PC-9 (cell line): ENCODE results near the gene GFRA3. TPM values are rescaled to one million over a fixed set of nuclear protein-coding genes. Genes with fewer than 3 reads are reported as not detected.

ENCODE experiments used
- BruUV-seq: library from RNA; stranded (reverse); fragments of 400-500 nt; replicated peaks from 2 replicates; lab custom pipeline; 2021; lab: Mats Ljungman, UMichigan
- CTCF ChIA-PET: fragments of 300-600 bp; sonication (Branson Sonifier 250); formaldehyde crosslinking; loops from one replicate; lab custom pipeline; 2022; ENCODE audit warnings: antibody characterized with exemption; lab: Charles Lee
- POLR2A ChIA-PET: fragments of 300-600 bp; sonication (Branson Sonifier 250); formaldehyde crosslinking; loops from one replicate; lab custom pipeline; 2022; ENCODE audit warnings: antibody characterized with exemption; ENCODE audit not compliant: unreplicated experiment; lab: Charles Lee
- DNase-seq, 2 experiments: peaks; one replicate each; pipeline versions ENCODE4 v3.0.0 to v3.0.0-alpha.2; 2015 to 2022; ENCODE audit warnings: mixed read lengths in 1 of 2
- H2AFZ ChIP-seq: fragments of 200-600 bp; sonication (generic); 2 replicates; pipeline ENCODE4 v1.8.1; 2017; ENCODE audit warnings: antibody characterized with exemption
- H3F3A ChIP-seq: fragments of 200-600 bp; sonication (generic); 2 replicates; pipeline ENCODE4 v1.8.1; 2017; ENCODE audit warnings: antibody characterized with exemption, mild to moderate bottlenecking, low read depth; ENCODE audit not compliant: insufficient read depth
- H3K27ac ChIP-seq: fragments of 200-600 bp; sonication (generic); 2 replicates; pipeline ENCODE4 v1.6.1; 2016; ENCODE audit warnings: mixed run types
- H3K27me3 ChIP-seq: fragments of 200-600 bp; sonication (generic); 2 replicates; pipeline ENCODE4 v1.6.1; 2016; ENCODE audit warnings: low read depth, mixed run types; ENCODE audit not compliant: insufficient read depth
- H3K36me3 ChIP-seq: fragments of 200-600 bp; sonication (generic); 2 replicates; pipeline ENCODE4 v1.6.1; 2016; ENCODE audit warnings: low read depth, mixed run types
- H3K4me1 ChIP-seq: fragments of 200-600 bp; sonication (generic); replicated peaks from 2 replicates; pipeline ENCODE4 v1.6.1; 2016; ENCODE audit warnings: mixed run types; ENCODE audit not compliant: insufficient read depth
- H3K4me2 ChIP-seq: fragments of 200-600 bp; sonication (generic); 2 replicates; pipeline ENCODE4 v1.6.1; 2017; ENCODE audit warnings: mixed run types
- H3K4me3 ChIP-seq: fragments of 200-600 bp; sonication (generic); 2 replicates; pipeline ENCODE4 v1.6.1; 2016; ENCODE audit warnings: mixed run types
- H3K79me2 ChIP-seq: fragments of 200-600 bp; sonication (generic); 2 replicates; pipeline ENCODE4 v1.6.1; 2017; ENCODE audit warnings: low read depth, mixed run types
- H3K9me2 ChIP-seq: fragments of 200-600 bp; sonication (generic); 2 replicates; pipeline ENCODE4 v1.8.1; 2017; ENCODE audit warnings: mild to moderate bottlenecking; ENCODE audit not compliant: insufficient read depth
- H3K9me3 ChIP-seq: fragments of 200-600 bp; sonication (generic); 2 replicates; pipeline ENCODE4 v1.8.1; 2016; ENCODE audit warnings: low read depth; ENCODE audit not compliant: insufficient read depth
- H4K20me1 ChIP-seq: fragments of 200-600 bp; sonication (generic); 2 replicates; pipeline ENCODE4 v1.8.1; 2017; ENCODE audit not compliant: insufficient read depth
- EZH2 ChIP-seq: fragments of 200-600 bp; sonication (generic); IDR thresholded peaks from 2 replicates; pipeline ENCODE4 v1.8.0; 2017; ENCODE audit warnings: antibody characterized with exemption, low read depth
- intact Hi-C: fragments of 100-400 bp; cut with micrococcal nuclease; formaldehyde crosslinking; loops from one replicate; pipeline ENCODE4 v1.10.0; 2022; ENCODE audit not compliant: unreplicated experiment
- total RNA-seq: library from RNA; stranded (reverse); gene quantifications from 2 replicates; pipeline ENCODE4 v1.2.3, GENCODE V29; 2021
- TF ChIP-seq, protein P1 (sequence below): fragments of 200-600 bp; sonication (generic); conservative IDR thresholded peaks from 2 replicates; pipeline ENCODE4 v1.6.1; 2017; ENCODE audit warnings: mixed run types, antibody characterized with exemption, mild to moderate bottlenecking, moderate library complexity

GFRA3 gene
- total RNA-seq, 1 experiment from 2014 or later: 0.68 TPM

DNA sequence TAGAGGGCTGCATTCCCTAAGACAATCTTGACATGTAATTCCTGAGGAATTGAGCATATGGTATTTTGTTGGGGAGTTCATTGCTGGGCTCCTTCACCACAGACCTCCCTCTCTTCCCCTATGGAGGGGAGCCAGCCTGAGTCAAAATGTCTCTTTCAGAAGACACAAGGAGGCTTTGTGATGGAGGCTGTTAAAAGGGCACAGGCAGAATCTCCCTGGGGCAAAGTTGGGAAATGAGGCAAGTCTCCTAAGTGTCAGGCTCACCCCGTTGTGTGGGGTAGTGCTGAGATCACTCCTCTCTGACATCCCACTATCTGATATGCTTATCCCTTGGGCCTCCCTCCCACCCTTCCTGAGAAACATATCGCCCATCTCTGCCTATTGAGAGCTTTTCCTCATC, 30.6 kb downstream of the GFRA3 start:
- H2AFZ ChIP-seq: no peak overlapping the region
- no TSS peak for BruUV-seq
- H4K20me1 ChIP-seq: no peaks in the 10 kb centered on the region
- ChIA-PET POLR2A (interaction anchor here (0.7 kb wide), 1 partner anchor 127 kb away, joined by 3 read pairs; no protein-coding TSS in a partner anchor), CTCF (interaction anchor here (0.6 kb wide), 1 partner anchor 35 kb away, joined by 7 read pairs; no protein-coding TSS in a partner anchor)
- H3K27me3 ChIP-seq: peaks cover 47% of the 10 kb centered on the region
- H3K9me2 ChIP-seq: no peaks in the 10 kb centered on the region
- no peak for DNase-seq
- no peaks in the 10 kb centered on the region for H3K36me3 ChIP-seq
- TF ChIP-seq EZH2: no peak
- TF ChIP-seq, protein P1, sequence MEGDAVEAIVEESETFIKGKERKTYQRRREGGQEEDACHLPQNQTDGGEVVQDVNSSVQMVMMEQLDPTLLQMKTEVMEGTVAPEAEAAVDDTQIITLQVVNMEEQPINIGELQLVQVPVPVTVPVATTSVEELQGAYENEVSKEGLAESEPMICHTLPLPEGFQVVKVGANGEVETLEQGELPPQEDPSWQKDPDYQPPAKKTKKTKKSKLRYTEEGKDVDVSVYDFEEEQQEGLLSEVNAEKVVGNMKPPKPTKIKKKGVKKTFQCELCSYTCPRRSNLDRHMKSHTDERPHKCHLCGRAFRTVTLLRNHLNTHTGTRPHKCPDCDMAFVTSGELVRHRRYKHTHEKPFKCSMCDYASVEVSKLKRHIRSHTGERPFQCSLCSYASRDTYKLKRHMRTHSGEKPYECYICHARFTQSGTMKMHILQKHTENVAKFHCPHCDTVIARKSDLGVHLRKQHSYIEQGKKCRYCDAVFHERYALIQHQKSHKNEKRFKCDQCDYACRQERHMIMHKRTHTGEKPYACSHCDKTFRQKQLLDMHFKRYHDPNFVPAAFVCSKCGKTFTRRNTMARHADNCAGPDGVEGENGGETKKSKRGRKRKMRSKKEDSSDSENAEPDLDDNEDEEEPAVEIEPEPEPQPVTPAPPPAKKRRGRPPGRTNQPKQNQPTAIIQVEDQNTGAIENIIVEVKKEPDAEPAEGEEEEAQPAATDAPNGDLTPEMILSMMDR: no peak
- no peaks in the 10 kb centered on the region for H3F3A ChIP-seq
- no peak overlapping the region for H3K4me3 ChIP-seq
- no peaks in the 10 kb centered on the region for H3K79me2 ChIP-seq
- intact Hi-C loops: no loop called here
- H3K9me3 ChIP-seq: no peaks in the 10 kb centered on the region
- H3K4me2 ChIP-seq: no peak overlapping the region
- H3K4me1 ChIP-seq: no peaks in the 10 kb centered on the region
- no peak overlapping the region for H3K27ac ChIP-seq

DNA sequence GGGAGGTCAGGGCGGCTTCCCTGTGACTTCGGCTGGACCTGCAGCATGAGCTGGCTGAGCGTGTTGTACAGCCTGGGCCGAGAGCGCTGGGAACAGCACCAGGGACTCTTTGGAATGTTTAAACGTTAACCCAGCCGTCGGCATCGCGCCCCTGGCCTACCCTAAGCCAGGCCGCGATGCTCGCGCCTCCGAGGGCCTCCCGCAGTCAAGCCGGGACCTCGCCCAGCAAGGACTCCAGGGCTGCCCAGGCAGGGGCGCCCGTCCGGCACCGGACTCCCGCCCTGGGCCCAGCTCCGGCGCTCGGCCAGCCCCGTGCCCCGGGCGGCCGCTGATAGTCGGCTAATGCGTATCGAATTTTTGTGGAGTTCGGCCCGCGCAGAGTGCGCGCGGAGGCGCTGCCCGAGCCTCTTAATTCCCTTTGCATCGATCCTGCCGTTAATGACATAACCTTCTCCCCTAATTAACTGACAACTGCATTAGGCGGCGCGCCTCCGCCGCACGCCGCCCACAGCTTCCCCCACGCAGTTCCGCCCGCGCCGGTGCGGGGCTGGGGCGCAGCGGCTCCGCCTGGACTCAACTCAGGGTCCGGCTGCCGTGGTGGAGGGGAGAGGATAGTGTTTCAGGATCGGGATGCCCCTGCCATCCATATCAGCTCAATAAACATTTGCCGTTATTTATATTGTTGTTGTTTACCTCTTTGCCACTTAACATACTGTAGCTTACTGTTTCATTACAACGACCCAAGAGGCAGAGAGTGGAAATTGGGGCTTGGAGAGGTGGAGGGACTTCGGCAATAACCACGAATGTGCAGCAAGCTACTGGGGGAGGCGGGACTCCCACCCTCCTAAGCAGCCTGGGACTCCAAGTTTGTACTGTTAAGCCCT, 32.5 kb downstream of the GFRA3 start:
- Histone ChIP-seq H3K9me2 (no peaks in the 10 kb centered on the region), H3K4me3 (no peak overlapping the region), H3K27ac (no peak overlapping the region), H4K20me1 (no peaks in the 10 kb centered on the region), H3K79me2 (no peaks in the 10 kb centered on the region), H3K36me3 (no peaks in the 10 kb centered on the region), H3F3A (no peaks in the 10 kb centered on the region), H3K4me1 (no peaks in the 10 kb centered on the region), H2AFZ (no peak overlapping the region), H3K4me2 (no peak overlapping the region), H3K27me3 (peaks cover 52% of the 10 kb centered on the region), H3K9me3 (no peaks in the 10 kb centered on the region)
- CTCF ChIA-PET: interaction anchor here (0.6 kb wide), 1 partner anchor 19 kb away, joined by 3 read pairs; no protein-coding TSS in a partner anchor
- DNase-seq: peak in 1 of 2 experiments; percentile 14
- intact Hi-C loops: no loop called here
- TF ChIP-seq, protein P1: no peak
- TF ChIP-seq EZH2: no peak
- POLR2A ChIA-PET: interaction anchor here (0.6 kb wide), 2 partner anchors 83 to 110 kb away, joined by 4 to 5 read pairs; no protein-coding TSS in a partner anchor
- BruUV-seq: no TSS peak

DNA sequence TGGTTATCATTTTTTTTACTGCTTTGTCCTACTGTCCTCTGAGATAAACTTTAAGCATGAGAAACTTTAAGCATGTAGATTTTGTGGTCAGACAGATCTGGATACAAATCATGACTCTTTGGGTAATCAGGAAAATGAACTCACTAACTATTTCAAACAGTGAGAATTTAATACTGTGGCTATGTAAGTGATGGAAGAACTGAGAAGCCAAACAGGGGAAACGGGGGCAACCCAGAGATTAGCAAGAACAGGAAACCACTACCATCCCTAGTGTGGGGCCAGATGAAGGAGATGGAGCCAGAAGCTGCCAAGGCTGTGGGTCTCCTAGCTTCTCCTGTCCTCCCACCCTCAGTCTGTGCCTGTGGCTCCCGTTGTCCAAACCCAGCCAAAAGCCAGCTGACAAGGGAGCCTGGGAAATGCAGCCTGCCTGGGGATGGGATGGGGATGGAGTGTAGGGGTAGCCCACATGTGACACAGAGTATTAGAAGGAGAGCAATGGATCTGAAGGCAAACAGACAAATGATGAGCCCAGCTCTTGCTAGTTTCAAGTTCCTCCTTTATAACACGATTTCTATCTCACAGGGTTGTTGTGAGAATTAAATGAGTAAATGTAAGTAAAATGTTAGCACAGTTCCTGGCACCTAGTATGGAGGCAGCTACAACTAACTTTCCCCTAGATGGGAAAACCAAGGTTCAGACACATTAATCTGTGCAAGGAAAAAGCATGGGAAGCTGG, 33.6 kb downstream of the GFRA3 start:
- H3K27me3 ChIP-seq: peaks cover 52% of the 10 kb centered on the region
- TF ChIP-seq, protein P1: no peak
- TF ChIP-seq EZH2: no peak
- no peaks in the 10 kb centered on the region for H3F3A ChIP-seq
- ChIA-PET CTCF (no interaction called here), POLR2A (interaction anchor here (0.6 kb wide), 1 partner anchor 177 kb away, joined by 4 read pairs; no protein-coding TSS in a partner anchor)
- H3K4me1 ChIP-seq: no peaks in the 10 kb centered on the region
- no peaks in the 10 kb centered on the region for H3K79me2 ChIP-seq
- H3K4me3 ChIP-seq: no peak overlapping the region
- no peaks in the 10 kb centered on the region for H4K20me1 ChIP-seq
- H2AFZ ChIP-seq: no peak overlapping the region
- no TSS peak for BruUV-seq
- H3K27ac ChIP-seq: no peak overlapping the region
- intact Hi-C loops: no loop called here
- H3K36me3 ChIP-seq: no peaks in the 10 kb centered on the region
- H3K9me3 ChIP-seq: no peaks in the 10 kb centered on the region
- DNase-seq: no peak
- H3K4me2 ChIP-seq: no peak overlapping the region
- no peaks in the 10 kb centered on the region for H3K9me2 ChIP-seq
